ENCODE measurements around the gene CDKN2B.

Gene CDKN2B

GRCh38 chr9:22028394-22028793 lies 19.3 kb upstream of the CDKN2B start:
- TF ChIP-seq, protein P1, sequence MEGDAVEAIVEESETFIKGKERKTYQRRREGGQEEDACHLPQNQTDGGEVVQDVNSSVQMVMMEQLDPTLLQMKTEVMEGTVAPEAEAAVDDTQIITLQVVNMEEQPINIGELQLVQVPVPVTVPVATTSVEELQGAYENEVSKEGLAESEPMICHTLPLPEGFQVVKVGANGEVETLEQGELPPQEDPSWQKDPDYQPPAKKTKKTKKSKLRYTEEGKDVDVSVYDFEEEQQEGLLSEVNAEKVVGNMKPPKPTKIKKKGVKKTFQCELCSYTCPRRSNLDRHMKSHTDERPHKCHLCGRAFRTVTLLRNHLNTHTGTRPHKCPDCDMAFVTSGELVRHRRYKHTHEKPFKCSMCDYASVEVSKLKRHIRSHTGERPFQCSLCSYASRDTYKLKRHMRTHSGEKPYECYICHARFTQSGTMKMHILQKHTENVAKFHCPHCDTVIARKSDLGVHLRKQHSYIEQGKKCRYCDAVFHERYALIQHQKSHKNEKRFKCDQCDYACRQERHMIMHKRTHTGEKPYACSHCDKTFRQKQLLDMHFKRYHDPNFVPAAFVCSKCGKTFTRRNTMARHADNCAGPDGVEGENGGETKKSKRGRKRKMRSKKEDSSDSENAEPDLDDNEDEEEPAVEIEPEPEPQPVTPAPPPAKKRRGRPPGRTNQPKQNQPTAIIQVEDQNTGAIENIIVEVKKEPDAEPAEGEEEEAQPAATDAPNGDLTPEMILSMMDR (IDR thresholded peaks at IDR 0.05; ENCODE audit: low read depth, low read length, missing control alignments), result no peak
- in situ Hi-C loops (cut with HindIII; ENCODE audit: low pct_ligation_motif_present, low sequenced_read_pairs), result loop anchor here (25.0 kb wide), 1 partner anchor 209 kb away; no protein-coding TSS in a partner anchor
- Histone ChIP-seq H3K36me3 (replicated peaks) (no peaks in the 10 kb centered on the region), H3K4me3 (ENCODE audit: low read depth, low read length) (no peak overlapping the region), H3K27ac (no peak overlapping the region), H3K27me3 (replicated peaks) (no peaks in the 10 kb centered on the region)
- no peak for DNase-seq

DNA sequence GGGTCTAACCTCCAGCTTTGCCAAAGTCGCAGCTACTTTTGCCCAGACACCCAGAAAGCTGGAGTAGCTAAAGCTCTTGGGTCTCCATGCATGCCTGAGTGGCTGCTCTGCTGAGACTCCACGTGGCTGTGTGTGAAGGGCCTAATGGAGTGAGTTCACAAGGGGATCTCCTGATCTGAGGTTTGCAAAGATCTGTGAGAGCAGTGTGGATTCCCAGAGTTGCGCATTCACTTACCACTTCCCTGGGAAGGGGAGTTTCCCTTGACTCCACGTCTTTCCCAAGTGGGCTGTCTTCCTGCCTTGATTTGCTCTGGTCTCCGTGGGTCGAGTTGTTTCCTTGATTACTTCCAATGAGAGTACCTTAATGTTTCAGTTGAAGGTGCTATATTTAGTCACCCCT lies 17.6 kb upstream of the CDKN2B start:
- no peak overlapping the region for H3K4me3 ChIP-seq (ENCODE audit: low read depth, low read length)
- DNase-seq, result no peak
- in situ Hi-C loops (cut with HindIII; ENCODE audit: low pct_ligation_motif_present, low sequenced_read_pairs), result loop anchor here (25.0 kb wide), 1 partner anchor 211 kb away; no protein-coding TSS in a partner anchor
- no peaks in the 10 kb centered on the region for H3K27me3 ChIP-seq (replicated peaks)
- TF ChIP-seq, protein P1 (IDR thresholded peaks at IDR 0.05; ENCODE audit: low read depth, low read length, missing control alignments), result no peak
- no peak overlapping the region for H3K27ac ChIP-seq
- no peaks in the 10 kb centered on the region for H3K36me3 ChIP-seq (replicated peaks)

- H3K4me3 ChIP-seq (ENCODE audit: low read depth, low read length), result no peak overlapping the region
- TF ChIP-seq, protein P1 (IDR thresholded peaks at IDR 0.05; ENCODE audit: low read depth, low read length, missing control alignments), result no peak
- no peaks in the 10 kb centered on the region for H3K36me3 ChIP-seq (replicated peaks)
- H3K27ac ChIP-seq, result no peak overlapping the region
- DNase-seq, result no peak
- in situ Hi-C loops (cut with HindIII; ENCODE audit: low pct_ligation_motif_present, low sequenced_read_pairs), result loop anchor here (25.0 kb wide), 1 partner anchor 210 kb away; the partner anchor contains the start of gene MTAP
- H3K27me3 ChIP-seq (replicated peaks), result no peaks in the 10 kb centered on the region
These were observed 13.3 kb upstream of the CDKN2B start for GRCh38 chr9:22022396-22022795.

DNA sequence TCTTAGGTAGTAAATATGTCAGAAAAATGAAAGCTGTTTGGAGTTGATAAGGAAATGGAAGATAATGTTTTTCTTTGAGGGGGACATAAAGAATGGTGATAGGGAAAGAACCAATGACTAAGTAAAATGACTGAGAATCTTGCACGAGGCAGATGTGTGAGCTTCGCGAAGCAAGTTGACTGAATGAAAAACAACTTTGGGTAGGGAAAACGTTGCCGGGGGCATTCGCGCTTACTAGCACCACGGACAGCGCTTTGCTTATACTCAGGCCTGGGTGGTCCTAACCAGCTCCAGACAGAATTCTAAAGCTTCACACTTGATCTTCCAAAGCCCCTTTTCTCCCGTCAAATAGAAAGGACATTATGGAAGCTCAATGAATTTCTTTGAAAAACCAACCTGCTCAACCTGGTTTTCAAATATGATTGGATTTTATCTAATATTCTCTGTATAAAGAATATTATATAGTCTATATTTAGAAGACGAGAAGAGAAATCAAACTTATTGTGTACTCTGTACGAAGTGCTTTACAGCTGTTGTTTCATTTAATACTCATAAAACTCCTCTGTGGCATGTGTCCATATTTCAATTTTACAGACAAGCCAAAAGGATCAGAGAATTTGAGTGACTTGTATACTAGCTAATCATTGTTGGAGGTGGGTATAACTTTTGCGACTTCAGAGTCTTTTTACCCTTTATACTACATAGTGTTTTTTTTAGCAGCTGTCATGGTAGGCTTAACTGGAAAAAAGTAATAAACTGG lies 1.9 kb upstream of the CDKN2B start:
- no peak for DNase-seq
- Histone ChIP-seq H3K27ac (no peak overlapping the region), H3K27me3 (replicated peaks) (no peaks in the 10 kb centered on the region), H3K36me3 (replicated peaks) (peaks cover 4% of the 10 kb centered on the region), H3K4me3 (ENCODE audit: low read depth, low read length) (no peak overlapping the region)
- in situ Hi-C loops (cut with HindIII; ENCODE audit: low pct_ligation_motif_present, low sequenced_read_pairs), result loop anchor here (25.0 kb wide), 1 partner anchor 199 kb away; the partner anchor contains the start of gene MTAP
- TF ChIP-seq, protein P1 (IDR thresholded peaks at IDR 0.05; ENCODE audit: low read depth, low read length, missing control alignments), result no peak

DNA sequence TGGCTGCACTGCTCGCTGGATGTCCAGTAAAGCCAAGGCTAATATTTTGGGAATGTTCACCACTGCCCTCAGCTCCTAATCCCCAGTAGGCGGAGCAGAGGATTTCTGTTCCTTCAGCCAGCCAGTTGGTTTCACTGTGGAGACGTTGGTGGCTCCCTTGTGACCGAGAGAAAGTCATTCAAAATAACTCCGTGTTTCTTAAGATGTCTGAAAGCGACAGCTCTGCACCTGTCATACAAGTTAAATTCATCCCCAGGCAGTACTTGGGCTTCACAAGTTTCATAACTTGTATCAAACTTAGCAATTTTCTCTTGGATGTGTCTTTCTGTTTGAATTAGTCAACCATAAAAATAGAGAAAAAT lies 382 bp upstream of the CDKN2B start:
- Histone ChIP-seq H3K27ac (no peak overlapping the region), H3K4me3 (ENCODE audit: low read depth, low read length) (peak overlapping the region; percentile 94), H3K27me3 (replicated peaks) (no peaks in the 10 kb centered on the region)

More for the DNA sequence above, 382 bp upstream of the CDKN2B start:
- H3K36me3 ChIP-seq (replicated peaks), result peaks cover 20% of the 10 kb centered on the region
- DNase-seq, result no peak
- in situ Hi-C loops (cut with HindIII; ENCODE audit: low pct_ligation_motif_present, low sequenced_read_pairs), result loop anchor here (25.0 kb wide), 1 partner anchor 197 kb away; the partner anchor contains the start of gene MTAP
- TF ChIP-seq, protein P1 (IDR thresholded peaks at IDR 0.05; ENCODE audit: low read depth, low read length, missing control alignments), result no peak
